ENCODE data around the gene HECW1. TPM values are rescaled to one million over a fixed set of nuclear protein-coding genes. Genes with fewer than 3 reads are reported as not detected.

The HECW1 gene
- total and polyA plus RNA-seq, 2 of the 13 experiments (the other 11 are each of a cell fraction or from before 2014, with no cell fraction given) = not detected

- Histone ChIP-seq H4K20me1 (ENCODE audit: insufficient read depth, low read length) (no peaks in the 10 kb centered on the region), H3K4me1 (ENCODE audit: insufficient read depth, low read length) (peaks cover 72% of the 10 kb centered on the region), H3K36me3 (replicated peaks in 1 of 2; ENCODE audit: control insufficient read depth in 1 of 2, insufficient read depth in 2 of 2, low read length in 2 of 2) (no peaks in the 10 kb centered on the region), H3K4me3 (replicated peaks in 1 of 3; ENCODE audit: insufficient read depth in 1 of 3, low read depth in 2 of 3, low read length in 3 of 3) (no peak overlapping the region), H3K4me2 (ENCODE audit: low read depth, low read length) (no peak overlapping the region), H3K9me3 (ENCODE audit: low read length) (no peaks in the 10 kb centered on the region), H3K9ac (ENCODE audit: insufficient read depth, low read depth, low read length) (no peak overlapping the region), H3K27ac (ENCODE audit: extremely low read length, insufficient read depth, low read length) (no peak overlapping the region), H3K79me2 (ENCODE audit: insufficient read depth, low read length) (no peaks in the 10 kb centered on the region), H2AFZ (ENCODE audit: low read length) (no peak overlapping the region), H3K27me3 (ENCODE audit: control insufficient read depth in 1 of 2, insufficient read depth in 2 of 2, low read length in 2 of 2) (peaks cover 0 to 10% of the 10 kb centered on the region in 2 experiments; a peak in 1 of 5 replicates)
- CTCF ChIA-PET (ENCODE audit: low intra/inter-chr PET ratio, low total read pairs) = no interaction called here
- ATAC-seq (no peak), FAIRE-seq (no peak), DNase-seq (ENCODE audit: low spot score) (no peak)
- in situ Hi-C loops (cut with HindIII; ENCODE audit: extremely low pct_ligation_motif_present, low pct_unique_long_range_greater_than_20kb) = loop anchor here (25.0 kb wide), 2 partner anchors 249 to 374 kb away; no protein-coding TSS in a partner anchor
- no TSS peak for BruUV-seq (replicated peaks)
- WGBS (ENCODE audit: low lambda C conversion rate) = 75% methylated on average over 8 of the region's 8 CpGs
- intact Hi-C loops (cut with micrococcal nuclease; ENCODE audit: unreplicated experiment) = no loop called here
- POLR2A ChIA-PET = interaction anchor here (1.6 kb wide), 1 partner anchor 119 kb away, joined by 3 read pairs; the partner anchor contains the start of gene STK17A
- TF ChIP-seq ZFP90 (CRISPR knock-in tag; IDR thresholded peaks at IDR 0.05; ENCODE audit: borderline replicate concordance) = no peak
- no peak for TF ChIP-seq ETV6 (CRISPR knock-in tag; conservative IDR thresholded peaks at IDR 0.05)
- TF ChIP-seq, protein P1, sequence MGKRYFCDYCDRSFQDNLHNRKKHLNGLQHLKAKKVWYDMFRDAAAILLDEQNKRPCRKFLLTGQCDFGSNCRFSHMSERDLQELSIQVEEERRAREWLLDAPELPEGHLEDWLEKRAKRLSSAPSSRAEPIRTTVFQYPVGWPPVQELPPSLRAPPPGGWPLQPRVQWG (CRISPR knock-in tag; IDR thresholded peaks at IDR 0.05; ENCODE audit: borderline replicate concordance, low read depth) = no peak
- TF ChIP-seq, protein P2, sequence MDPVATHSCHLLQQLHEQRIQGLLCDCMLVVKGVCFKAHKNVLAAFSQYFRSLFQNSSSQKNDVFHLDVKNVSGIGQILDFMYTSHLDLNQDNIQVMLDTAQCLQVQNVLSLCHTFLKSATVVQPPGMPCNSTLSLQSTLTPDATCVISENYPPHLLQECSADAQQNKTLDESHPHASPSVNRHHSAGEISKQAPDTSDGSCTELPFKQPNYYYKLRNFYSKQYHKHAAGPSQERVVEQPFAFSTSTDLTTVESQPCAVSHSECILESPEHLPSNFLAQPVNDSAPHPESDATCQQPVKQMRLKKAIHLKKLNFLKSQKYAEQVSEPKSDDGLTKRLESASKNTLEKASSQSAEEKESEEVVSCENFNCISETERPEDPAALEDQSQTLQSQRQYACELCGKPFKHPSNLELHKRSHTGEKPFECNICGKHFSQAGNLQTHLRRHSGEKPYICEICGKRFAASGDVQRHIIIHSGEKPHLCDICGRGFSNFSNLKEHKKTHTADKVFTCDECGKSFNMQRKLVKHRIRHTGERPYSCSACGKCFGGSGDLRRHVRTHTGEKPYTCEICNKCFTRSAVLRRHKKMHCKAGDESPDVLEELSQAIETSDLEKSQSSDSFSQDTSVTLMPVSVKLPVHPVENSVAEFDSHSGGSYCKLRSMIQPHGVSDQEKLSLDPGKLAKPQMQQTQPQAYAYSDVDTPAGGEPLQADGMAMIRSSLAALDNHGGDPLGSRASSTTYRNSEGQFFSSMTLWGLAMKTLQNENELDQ (CRISPR knock-in tag; IDR thresholded peaks at IDR 0.05; ENCODE audit: borderline replicate concordance) = no peak
- TF ChIP-seq SP4 (CRISPR knock-in tag; IDR thresholded peaks at IDR 0.05) = no peak
- no peak for TF ChIP-seq HOXA5 (CRISPR knock-in tag; IDR thresholded peaks at IDR 0.05)
- TF ChIP-seq, protein P3, sequence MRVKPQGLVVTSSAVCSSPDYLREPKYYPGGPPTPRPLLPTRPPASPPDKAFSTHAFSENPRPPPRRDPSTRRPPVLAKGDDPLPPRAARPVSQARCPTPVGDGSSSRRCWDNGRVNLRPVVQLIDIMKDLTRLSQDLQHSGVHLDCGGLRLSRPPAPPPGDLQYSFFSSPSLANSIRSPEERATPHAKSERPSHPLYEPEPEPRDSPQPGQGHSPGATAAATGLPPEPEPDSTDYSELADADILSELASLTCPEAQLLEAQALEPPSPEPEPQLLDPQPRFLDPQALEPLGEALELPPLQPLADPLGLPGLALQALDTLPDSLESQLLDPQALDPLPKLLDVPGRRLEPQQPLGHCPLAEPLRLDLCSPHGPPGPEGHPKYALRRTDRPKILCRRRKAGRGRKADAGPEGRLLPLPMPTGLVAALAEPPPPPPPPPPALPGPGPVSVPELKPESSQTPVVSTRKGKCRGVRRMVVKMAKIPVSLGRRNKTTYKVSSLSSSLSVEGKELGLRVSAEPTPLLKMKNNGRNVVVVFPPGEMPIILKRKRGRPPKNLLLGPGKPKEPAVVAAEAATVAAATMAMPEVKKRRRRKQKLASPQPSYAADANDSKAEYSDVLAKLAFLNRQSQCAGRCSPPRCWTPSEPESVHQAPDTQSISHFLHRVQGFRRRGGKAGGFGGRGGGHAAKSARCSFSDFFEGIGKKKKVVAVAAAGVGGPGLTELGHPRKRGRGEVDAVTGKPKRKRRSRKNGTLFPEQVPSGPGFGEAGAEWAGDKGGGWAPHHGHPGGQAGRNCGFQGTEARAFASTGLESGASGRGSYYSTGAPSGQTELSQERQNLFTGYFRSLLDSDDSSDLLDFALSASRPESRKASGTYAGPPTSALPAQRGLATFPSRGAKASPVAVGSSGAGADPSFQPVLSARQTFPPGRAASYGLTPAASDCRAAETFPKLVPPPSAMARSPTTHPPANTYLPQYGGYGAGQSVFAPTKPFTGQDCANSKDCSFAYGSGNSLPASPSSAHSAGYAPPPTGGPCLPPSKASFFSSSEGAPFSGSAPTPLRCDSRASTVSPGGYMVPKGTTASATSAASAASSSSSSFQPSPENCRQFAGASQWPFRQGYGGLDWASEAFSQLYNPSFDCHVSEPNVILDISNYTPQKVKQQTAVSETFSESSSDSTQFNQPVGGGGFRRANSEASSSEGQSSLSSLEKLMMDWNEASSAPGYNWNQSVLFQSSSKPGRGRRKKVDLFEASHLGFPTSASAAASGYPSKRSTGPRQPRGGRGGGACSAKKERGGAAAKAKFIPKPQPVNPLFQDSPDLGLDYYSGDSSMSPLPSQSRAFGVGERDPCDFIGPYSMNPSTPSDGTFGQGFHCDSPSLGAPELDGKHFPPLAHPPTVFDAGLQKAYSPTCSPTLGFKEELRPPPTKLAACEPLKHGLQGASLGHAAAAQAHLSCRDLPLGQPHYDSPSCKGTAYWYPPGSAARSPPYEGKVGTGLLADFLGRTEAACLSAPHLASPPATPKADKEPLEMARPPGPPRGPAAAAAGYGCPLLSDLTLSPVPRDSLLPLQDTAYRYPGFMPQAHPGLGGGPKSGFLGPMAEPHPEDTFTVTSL (CRISPR knock-in tag; IDR thresholded peaks at IDR 0.05; ENCODE audit: borderline replicate concordance) = no peak
- no peak for TF ChIP-seq SIN3A (IDR thresholded peaks at IDR 0.05; ENCODE audit: borderline replicate concordance, low read depth, low read length)
- TF ChIP-seq ZNF775 (CRISPR knock-in tag; IDR thresholded peaks at IDR 0.05; ENCODE audit: borderline replicate concordance) = no peak
- TF ChIP-seq, protein P4, sequence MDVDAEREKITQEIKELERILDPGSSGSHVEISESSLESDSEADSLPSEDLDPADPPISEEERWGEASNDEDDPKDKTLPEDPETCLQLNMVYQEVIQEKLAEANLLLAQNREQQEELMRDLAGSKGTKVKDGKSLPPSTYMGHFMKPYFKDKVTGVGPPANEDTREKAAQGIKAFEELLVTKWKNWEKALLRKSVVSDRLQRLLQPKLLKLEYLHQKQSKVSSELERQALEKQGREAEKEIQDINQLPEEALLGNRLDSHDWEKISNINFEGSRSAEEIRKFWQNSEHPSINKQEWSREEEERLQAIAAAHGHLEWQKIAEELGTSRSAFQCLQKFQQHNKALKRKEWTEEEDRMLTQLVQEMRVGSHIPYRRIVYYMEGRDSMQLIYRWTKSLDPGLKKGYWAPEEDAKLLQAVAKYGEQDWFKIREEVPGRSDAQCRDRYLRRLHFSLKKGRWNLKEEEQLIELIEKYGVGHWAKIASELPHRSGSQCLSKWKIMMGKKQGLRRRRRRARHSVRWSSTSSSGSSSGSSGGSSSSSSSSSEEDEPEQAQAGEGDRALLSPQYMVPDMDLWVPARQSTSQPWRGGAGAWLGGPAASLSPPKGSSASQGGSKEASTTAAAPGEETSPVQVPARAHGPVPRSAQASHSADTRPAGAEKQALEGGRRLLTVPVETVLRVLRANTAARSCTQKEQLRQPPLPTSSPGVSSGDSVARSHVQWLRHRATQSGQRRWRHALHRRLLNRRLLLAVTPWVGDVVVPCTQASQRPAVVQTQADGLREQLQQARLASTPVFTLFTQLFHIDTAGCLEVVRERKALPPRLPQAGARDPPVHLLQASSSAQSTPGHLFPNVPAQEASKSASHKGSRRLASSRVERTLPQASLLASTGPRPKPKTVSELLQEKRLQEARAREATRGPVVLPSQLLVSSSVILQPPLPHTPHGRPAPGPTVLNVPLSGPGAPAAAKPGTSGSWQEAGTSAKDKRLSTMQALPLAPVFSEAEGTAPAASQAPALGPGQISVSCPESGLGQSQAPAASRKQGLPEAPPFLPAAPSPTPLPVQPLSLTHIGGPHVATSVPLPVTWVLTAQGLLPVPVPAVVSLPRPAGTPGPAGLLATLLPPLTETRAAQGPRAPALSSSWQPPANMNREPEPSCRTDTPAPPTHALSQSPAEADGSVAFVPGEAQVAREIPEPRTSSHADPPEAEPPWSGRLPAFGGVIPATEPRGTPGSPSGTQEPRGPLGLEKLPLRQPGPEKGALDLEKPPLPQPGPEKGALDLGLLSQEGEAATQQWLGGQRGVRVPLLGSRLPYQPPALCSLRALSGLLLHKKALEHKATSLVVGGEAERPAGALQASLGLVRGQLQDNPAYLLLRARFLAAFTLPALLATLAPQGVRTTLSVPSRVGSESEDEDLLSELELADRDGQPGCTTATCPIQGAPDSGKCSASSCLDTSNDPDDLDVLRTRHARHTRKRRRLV (CRISPR knock-in tag; IDR thresholded peaks at IDR 0.05) = no peak
Observed at GRCh38 chr7:43463401-43463980, 351.0 kb downstream of the HECW1 start.

Measured in HepG2 (cell line).